SKM-1 treated with dmso at 0.1 percent for 144 hours (cell line): ENCODE data around the gene LMF1.
"Not testable (repeated sequence)": the region's sequence is repeated elsewhere in the genome, so short reads cannot be mapped to it uniquely, and the experiment has no call there.

Experiments used
- DNase-seq: peaks from one replicate; lab custom pipeline; 2025; ENCODE audit not compliant: unreplicated experiment; lab: John Stamatoyannopoulos, UW

LMF1 gene

GRCh38 chr16:973366-973765 is 2.6 kb upstream of the LMF1 start:
- no peak for DNase-seq

- DNase-seq: no peak
Measured at GRCh38 chr16:972316-973002, 1.7 kb upstream of the LMF1 start.

GRCh38 chr16:971981-972315 is 1.2 kb upstream of the LMF1 start:
- no peak for DNase-seq

- no peak for DNase-seq
Measured at GRCh38 chr16:971582-971905, 760 bp upstream of the LMF1 start.

GRCh38 chr16:970386-970765 is 408 bp downstream of the LMF1 start:
- DNase-seq: no peak

GRCh38 chr16:969508-970385 is 1.0 kb downstream of the LMF1 start:
- DNase-seq: no peak

GRCh38 chr16:968620-969019 is 2.2 kb downstream of the LMF1 start:
- no peak for DNase-seq

- no peak for DNase-seq
Measured at GRCh38 chr16:967546-968295, 3.1 kb downstream of the LMF1 start.

GRCh38 chr16:967077-967541 is 3.7 kb downstream of the LMF1 start:
- DNase-seq: no peak

GRCh38 chr16:966505-966904 is 4.3 kb downstream of the LMF1 start:
- no peak for DNase-seq

- no peak for DNase-seq
Measured at GRCh38 chr16:966035-966434, 4.7 kb downstream of the LMF1 start.

GRCh38 chr16:965487-965886 is 5.3 kb downstream of the LMF1 start:
- DNase-seq: no peak

GRCh38 chr16:965036-965395 is 5.8 kb downstream of the LMF1 start:
- DNase-seq: no peak

GRCh38 chr16:964356-965035 is 6.3 kb downstream of the LMF1 start:
- no peak for DNase-seq

GRCh38 chr16:963913-964312 is 6.9 kb downstream of the LMF1 start:
- no peak for DNase-seq

- no peak for DNase-seq
Measured at GRCh38 chr16:962901-963814, 7.6 kb downstream of the LMF1 start.

GRCh38 chr16:962366-962765 is 8.4 kb downstream of the LMF1 start:
- no peak for DNase-seq

GRCh38 chr16:959232-960040 is 11.3 kb downstream of the LMF1 start:
- no peak for DNase-seq

- not testable (repeated sequence) for DNase-seq
Measured at GRCh38 chr16:955766-956165, 15.0 kb downstream of the LMF1 start.

GRCh38 chr16:953818-954217 is 17.0 kb downstream of the LMF1 start:
- DNase-seq: not testable (repeated sequence)
